WTC11 (cell line): ENCODE measurements around the gene MTX1. TPM values are rescaled to one million over a fixed set of nuclear protein-coding genes. Genes with fewer than 3 reads are reported as not detected.
A peak's percentile ranks its signal among the peaks of the same experiment; 100 is the strongest.
"Not testable (repeated sequence)": the region's sequence is repeated elsewhere in the genome, so short reads cannot be mapped to it uniquely, and the experiment has no call there.

Experiments used
- ATAC-seq: fragments of 200-7000 bp; cut with Tn5 transposase; 2 replicates; pipeline ENCODE4 v1.10.0; 2021; ENCODE audit warnings: mild to moderate bottlenecking, moderate library complexity
- CTCF ChIA-PET: fragments of 300-600 bp; sonication (Branson Sonifier 250); formaldehyde crosslinking; loops from one replicate; lab custom pipeline; 2021; ENCODE audit warnings: antibody characterized with exemption; lab: Charles Lee
- POLR2A ChIA-PET: fragments of 350-600 bp; sonication (Branson Sonifier 250); formaldehyde crosslinking; loops from one replicate; lab custom pipeline; 2021; ENCODE audit warnings: antibody characterized with exemption; lab: Charles Lee
- DNase-seq: peaks from one replicate; pipeline ENCODE4 v3.0.0; 2021; ENCODE audit warnings: low spot score
- H3K27ac Mint-ChIP-seq: 2 replicates; pipeline ENCODE4 v1.8.0; 2021; ENCODE audit warnings: mixed read lengths
- H3K27me3 Mint-ChIP-seq: 2 replicates; pipeline ENCODE4 v1.8.0; 2021; ENCODE audit warnings: low read depth, mild to moderate bottlenecking, moderate library complexity, mixed read lengths
- H3K36me3 Mint-ChIP-seq: 2 replicates; pipeline ENCODE4 v1.8.0; 2021; ENCODE audit warnings: mixed read lengths
- H3K4me1 Mint-ChIP-seq: 2 replicates; pipeline ENCODE4 v1.8.0; 2022; ENCODE audit warnings: mixed read lengths
- H3K4me3 Mint-ChIP-seq: 2 replicates; pipeline ENCODE4 v1.8.0; 2021; ENCODE audit warnings: mild to moderate bottlenecking, moderate library complexity, mixed read lengths
- H3K9me3 Mint-ChIP-seq: 2 replicates; pipeline ENCODE4 v1.8.0; 2021; ENCODE audit warnings: mixed read lengths
- ERG ChIP-seq: fragments of 250-450 bp; sonication (Bioruptor Pico); IDR thresholded peaks from 2 replicates; pipeline ENCODE4 v1.8.0; 2021; ENCODE audit warnings: mild to moderate bottlenecking
- IRF2 ChIP-seq: sonication (generic); formaldehyde crosslinking; IDR thresholded peaks from 2 replicates; pipeline ENCODE4 v1.8.0; 2022; ENCODE audit warnings: low read depth, missing genetic modification reagents, borderline replicate concordance
- JUN ChIP-seq: sonication (generic); formaldehyde crosslinking; IDR thresholded peaks from 2 replicates; pipeline ENCODE4 v1.8.0; 2023; ENCODE audit warnings: mild to moderate bottlenecking, missing genetic modification reagents
- MXD4 ChIP-seq: fragments of 250-450 bp; sonication (Bioruptor Pico); IDR thresholded peaks from 2 replicates; pipeline ENCODE4 v1.8.0; 2021; ENCODE audit warnings: mild to moderate bottlenecking, moderate library complexity, borderline replicate concordance
- TCF7 ChIP-seq: sonication (generic); formaldehyde crosslinking; IDR thresholded peaks from 2 replicates; pipeline ENCODE4 v1.8.0; 2022; ENCODE audit warnings: mild to moderate bottlenecking, low read depth, missing genetic modification reagents, moderate library complexity
- TP53 ChIP-seq: sonication (generic); formaldehyde crosslinking; IDR thresholded peaks from 2 replicates; pipeline ENCODE4 v1.8.1; 2023; ENCODE audit warnings: mild to moderate bottlenecking, missing genetic modification reagents
- USF1 ChIP-seq: sonication (generic); formaldehyde crosslinking; IDR thresholded peaks from 2 replicates; pipeline ENCODE4 v1.8.0; 2022; ENCODE audit warnings: mild to moderate bottlenecking, missing genetic modification reagents
- ZBTB21 ChIP-seq: sonication (generic); formaldehyde crosslinking; IDR thresholded peaks from 2 replicates; pipeline ENCODE4 v1.8.1; 2023; ENCODE audit warnings: mild to moderate bottlenecking, missing genetic modification reagents, borderline replicate concordance
- ZMAT4 ChIP-seq: fragments of 250-450 bp; sonication (Bioruptor Pico); IDR thresholded peaks from 2 replicates; pipeline ENCODE4 v1.9.0; 2021; ENCODE audit warnings: mild to moderate bottlenecking
- ZNF396 ChIP-seq: fragments of 250-450 bp; sonication (Bioruptor Pico); IDR thresholded peaks from 2 replicates; pipeline ENCODE4 v1.8.0; 2021; ENCODE audit warnings: mild to moderate bottlenecking, moderate library complexity, borderline replicate concordance
- ZNF671 ChIP-seq: fragments of 250-450 bp; sonication (Bioruptor Pico); IDR thresholded peaks from 2 replicates; pipeline ENCODE4 v1.8.0; 2021; ENCODE audit warnings: mild to moderate bottlenecking
- total RNA-seq: library from RNA; stranded (reverse); gene quantifications from 3 replicates; pipeline ENCODE4 v1.2.3, GENCODE V29; 2021
- TF ChIP-seq, protein P1 (sequence below): sonication (generic); formaldehyde crosslinking; IDR thresholded peaks from 2 replicates; pipeline ENCODE4 v1.8.0; 2023; ENCODE audit warnings: missing genetic modification reagents, mild to moderate bottlenecking, borderline replicate concordance
- TF ChIP-seq, protein P2 (sequence below): fragments of 250-450 bp; sonication (Bioruptor Pico); IDR thresholded peaks from 2 replicates; pipeline ENCODE4 v1.9.0; 2021; ENCODE audit warnings: mild to moderate bottlenecking, borderline replicate concordance
- TF ChIP-seq, protein P3 (sequence below): sonication (generic); formaldehyde crosslinking; IDR thresholded peaks from 2 replicates; pipeline ENCODE4 v1.8.1; 2023; ENCODE audit warnings: mild to moderate bottlenecking, moderate library complexity, missing genetic modification reagents

The MTX1 gene
- total RNA-seq, 1 experiment from 2014 or later = 62.8 TPM

DNA sequence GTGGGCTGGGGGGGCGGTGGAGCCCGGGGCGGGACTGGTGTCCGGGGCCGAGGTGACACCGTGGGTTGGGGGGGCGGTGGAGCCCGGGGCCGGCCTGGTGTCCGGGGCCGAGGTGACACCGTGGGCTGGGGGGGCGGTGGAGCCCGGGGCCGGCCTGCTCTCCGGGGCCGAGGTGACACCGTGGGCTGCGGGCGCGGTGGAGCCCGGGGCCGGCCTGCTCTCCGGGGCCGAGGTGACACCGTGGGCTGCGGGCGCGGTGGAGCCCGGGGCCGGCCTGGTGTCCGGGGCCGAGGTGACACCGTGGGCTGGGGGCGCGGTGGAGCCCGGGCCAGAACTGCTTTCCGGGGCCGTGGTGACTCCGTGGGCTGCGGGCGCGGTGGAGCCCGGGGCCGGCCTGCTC, 18.6 kb upstream of the MTX1 start:
- H3K27me3 Mint-ChIP-seq, H3K9me3 Mint-ChIP-seq, H3K27ac Mint-ChIP-seq, H3K4me3 Mint-ChIP-seq, H3K36me3 Mint-ChIP-seq, CTCF ChIA-PET, POLR2A ChIA-PET, ATAC-seq, DNase-seq: not testable (repeated sequence)
- H3K4me1 Mint-ChIP-seq = peaks cover 42% of the 10 kb centered on the region

GRCh38 chr1:155191904-155192303, 16.6 kb upstream of the MTX1 start:
- 0 out of 2 replicates have a peak overlapping the region, but pooled peaks have one; percentile 6 for H3K4me3 Mint-ChIP-seq
- ATAC-seq = no peak
- peaks cover 32% of the 10 kb centered on the region for H3K4me1 Mint-ChIP-seq
- peaks cover 4% of the 10 kb centered on the region; the same call in 1 of the 2 replicates for H3K27me3 Mint-ChIP-seq
- POLR2A ChIA-PET = interaction anchor here (3.1 kb wide), 1 partner anchor 12 kb away, joined by 12 read pairs; no protein-coding TSS in a partner anchor
- H3K9me3 Mint-ChIP-seq = no peaks in the 10 kb centered on the region
- TF ChIP-seq IRF2 = no peak
- TF ChIP-seq, protein P1, sequence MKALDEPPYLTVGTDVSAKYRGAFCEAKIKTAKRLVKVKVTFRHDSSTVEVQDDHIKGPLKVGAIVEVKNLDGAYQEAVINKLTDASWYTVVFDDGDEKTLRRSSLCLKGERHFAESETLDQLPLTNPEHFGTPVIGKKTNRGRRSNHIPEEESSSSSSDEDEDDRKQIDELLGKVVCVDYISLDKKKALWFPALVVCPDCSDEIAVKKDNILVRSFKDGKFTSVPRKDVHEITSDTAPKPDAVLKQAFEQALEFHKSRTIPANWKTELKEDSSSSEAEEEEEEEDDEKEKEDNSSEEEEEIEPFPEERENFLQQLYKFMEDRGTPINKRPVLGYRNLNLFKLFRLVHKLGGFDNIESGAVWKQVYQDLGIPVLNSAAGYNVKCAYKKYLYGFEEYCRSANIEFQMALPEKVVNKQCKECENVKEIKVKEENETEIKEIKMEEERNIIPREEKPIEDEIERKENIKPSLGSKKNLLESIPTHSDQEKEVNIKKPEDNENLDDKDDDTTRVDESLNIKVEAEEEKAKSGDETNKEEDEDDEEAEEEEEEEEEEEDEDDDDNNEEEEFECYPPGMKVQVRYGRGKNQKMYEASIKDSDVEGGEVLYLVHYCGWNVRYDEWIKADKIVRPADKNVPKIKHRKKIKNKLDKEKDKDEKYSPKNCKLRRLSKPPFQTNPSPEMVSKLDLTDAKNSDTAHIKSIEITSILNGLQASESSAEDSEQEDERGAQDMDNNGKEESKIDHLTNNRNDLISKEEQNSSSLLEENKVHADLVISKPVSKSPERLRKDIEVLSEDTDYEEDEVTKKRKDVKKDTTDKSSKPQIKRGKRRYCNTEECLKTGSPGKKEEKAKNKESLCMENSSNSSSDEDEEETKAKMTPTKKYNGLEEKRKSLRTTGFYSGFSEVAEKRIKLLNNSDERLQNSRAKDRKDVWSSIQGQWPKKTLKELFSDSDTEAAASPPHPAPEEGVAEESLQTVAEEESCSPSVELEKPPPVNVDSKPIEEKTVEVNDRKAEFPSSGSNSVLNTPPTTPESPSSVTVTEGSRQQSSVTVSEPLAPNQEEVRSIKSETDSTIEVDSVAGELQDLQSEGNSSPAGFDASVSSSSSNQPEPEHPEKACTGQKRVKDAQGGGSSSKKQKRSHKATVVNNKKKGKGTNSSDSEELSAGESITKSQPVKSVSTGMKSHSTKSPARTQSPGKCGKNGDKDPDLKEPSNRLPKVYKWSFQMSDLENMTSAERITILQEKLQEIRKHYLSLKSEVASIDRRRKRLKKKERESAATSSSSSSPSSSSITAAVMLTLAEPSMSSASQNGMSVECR = no peak
- no peak for TF ChIP-seq ZNF396 (CRISPR knock-in tag)
- TF ChIP-seq MXD4 (CRISPR knock-in tag) = no peak
- no peak for TF ChIP-seq ZBTB21 (CRISPR knock-in tag)
- no peak for TF ChIP-seq ERG (CRISPR knock-in tag)
- no peak for TF ChIP-seq USF1 (CRISPR knock-in tag)
- TF ChIP-seq, all 79 proteins: peak for 0
- H3K27ac Mint-ChIP-seq = no peak overlapping the region
- CTCF ChIA-PET = interaction anchor here (0.7 to 4.6 kb wide), 9 partner anchors 14 to 141 kb away, joined by 3 to 232 read pairs (median 26); partner anchors contain the start of genes ADAM15, EFNA3, KRTCAP2 and MTX1
- no peak for DNase-seq
- H3K36me3 Mint-ChIP-seq = peaks cover 7% of the 10 kb centered on the region

DNA sequence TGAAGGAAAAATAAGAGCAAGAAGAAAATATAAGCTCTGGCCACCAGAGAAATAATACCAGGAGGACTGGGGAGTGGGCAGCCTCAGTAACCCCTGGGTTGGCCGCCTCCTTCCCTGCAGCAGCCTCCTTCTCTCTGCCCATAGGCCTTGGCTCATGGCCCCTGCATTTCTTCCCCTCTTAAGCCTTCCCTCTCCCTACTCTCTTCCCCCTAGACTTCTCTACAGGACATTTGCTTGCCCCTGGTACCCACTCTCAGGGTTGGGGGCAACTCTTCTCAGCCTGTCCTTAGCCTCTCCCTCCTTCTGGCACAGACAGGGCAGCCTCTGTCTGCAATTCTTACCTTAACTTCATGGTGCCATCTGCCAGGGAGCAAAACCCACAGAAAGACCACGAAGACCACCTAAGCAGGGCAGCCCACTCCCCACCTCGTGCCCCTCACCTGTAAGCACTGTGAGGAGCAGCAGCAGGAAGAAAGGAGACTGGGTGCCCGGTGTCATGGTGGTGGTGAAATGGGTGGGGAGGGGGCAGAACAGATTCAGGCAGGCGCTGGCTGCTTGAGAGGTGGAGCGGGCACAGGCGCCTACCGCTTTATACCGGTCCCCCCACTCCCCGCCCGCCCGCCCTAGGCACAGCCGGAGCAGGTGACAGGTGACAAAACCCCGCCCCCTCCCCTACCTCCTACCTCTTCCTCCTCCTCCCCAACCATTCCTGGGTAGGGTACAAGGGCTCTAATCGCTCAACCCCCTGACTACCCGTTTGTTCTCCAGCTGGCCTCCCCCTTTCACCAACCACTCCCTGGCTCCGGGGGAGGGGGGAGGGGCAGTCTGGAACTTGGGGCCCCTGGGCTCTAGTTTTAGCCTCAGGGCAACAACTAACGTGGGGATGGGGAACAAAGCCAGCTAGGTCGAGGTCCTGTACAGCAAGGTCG, 15.9 kb upstream of the MTX1 start:
- peaks cover 12% of the 10 kb centered on the region for H3K36me3 Mint-ChIP-seq
- DNase-seq = peak; percentile 66
- peak overlapping the region; percentile 31; the same call in 1 of the 2 replicates for H3K27ac Mint-ChIP-seq
- H3K9me3 Mint-ChIP-seq = no peaks in the 10 kb centered on the region
- POLR2A ChIA-PET = interaction anchor here (0.5 to 3.7 kb wide), 8 partner anchors 11 to 1027 kb away, joined by 3 to 83 read pairs (median 6); partner anchors contain the start of genes CLK2, KRTCAP2, THBS3 and TRIM46
- peaks cover 33% of the 10 kb centered on the region for H3K4me1 Mint-ChIP-seq
- CTCF ChIA-PET = interaction anchor here (0.5 to 4.6 kb wide), 40 partner anchors 8 to 448 kb away, joined by 3 to 232 read pairs (median 5); partner anchors contain the start of genes ADAM15, CLK2, EFNA3 and ENTREP3
- ATAC-seq = peak; percentile 1
- peaks cover 4% of the 10 kb centered on the region; the same call in 1 of the 2 replicates for H3K27me3 Mint-ChIP-seq
- peak overlapping the region; percentile 99 for H3K4me3 Mint-ChIP-seq
- no peak for TF ChIP-seq ZMAT4 (CRISPR knock-in tag)
- TF ChIP-seq, protein P2, sequence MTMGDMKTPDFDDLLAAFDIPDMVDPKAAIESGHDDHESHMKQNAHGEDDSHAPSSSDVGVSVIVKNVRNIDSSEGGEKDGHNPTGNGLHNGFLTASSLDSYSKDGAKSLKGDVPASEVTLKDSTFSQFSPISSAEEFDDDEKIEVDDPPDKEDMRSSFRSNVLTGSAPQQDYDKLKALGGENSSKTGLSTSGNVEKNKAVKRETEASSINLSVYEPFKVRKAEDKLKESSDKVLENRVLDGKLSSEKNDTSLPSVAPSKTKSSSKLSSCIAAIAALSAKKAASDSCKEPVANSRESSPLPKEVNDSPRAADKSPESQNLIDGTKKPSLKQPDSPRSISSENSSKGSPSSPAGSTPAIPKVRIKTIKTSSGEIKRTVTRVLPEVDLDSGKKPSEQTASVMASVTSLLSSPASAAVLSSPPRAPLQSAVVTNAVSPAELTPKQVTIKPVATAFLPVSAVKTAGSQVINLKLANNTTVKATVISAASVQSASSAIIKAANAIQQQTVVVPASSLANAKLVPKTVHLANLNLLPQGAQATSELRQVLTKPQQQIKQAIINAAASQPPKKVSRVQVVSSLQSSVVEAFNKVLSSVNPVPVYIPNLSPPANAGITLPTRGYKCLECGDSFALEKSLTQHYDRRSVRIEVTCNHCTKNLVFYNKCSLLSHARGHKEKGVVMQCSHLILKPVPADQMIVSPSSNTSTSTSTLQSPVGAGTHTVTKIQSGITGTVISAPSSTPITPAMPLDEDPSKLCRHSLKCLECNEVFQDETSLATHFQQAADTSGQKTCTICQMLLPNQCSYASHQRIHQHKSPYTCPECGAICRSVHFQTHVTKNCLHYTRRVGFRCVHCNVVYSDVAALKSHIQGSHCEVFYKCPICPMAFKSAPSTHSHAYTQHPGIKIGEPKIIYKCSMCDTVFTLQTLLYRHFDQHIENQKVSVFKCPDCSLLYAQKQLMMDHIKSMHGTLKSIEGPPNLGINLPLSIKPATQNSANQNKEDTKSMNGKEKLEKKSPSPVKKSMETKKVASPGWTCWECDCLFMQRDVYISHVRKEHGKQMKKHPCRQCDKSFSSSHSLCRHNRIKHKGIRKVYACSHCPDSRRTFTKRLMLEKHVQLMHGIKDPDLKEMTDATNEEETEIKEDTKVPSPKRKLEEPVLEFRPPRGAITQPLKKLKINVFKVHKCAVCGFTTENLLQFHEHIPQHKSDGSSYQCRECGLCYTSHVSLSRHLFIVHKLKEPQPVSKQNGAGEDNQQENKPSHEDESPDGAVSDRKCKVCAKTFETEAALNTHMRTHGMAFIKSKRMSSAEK (CRISPR knock-in tag) = no peak
- TF ChIP-seq, protein P3, sequence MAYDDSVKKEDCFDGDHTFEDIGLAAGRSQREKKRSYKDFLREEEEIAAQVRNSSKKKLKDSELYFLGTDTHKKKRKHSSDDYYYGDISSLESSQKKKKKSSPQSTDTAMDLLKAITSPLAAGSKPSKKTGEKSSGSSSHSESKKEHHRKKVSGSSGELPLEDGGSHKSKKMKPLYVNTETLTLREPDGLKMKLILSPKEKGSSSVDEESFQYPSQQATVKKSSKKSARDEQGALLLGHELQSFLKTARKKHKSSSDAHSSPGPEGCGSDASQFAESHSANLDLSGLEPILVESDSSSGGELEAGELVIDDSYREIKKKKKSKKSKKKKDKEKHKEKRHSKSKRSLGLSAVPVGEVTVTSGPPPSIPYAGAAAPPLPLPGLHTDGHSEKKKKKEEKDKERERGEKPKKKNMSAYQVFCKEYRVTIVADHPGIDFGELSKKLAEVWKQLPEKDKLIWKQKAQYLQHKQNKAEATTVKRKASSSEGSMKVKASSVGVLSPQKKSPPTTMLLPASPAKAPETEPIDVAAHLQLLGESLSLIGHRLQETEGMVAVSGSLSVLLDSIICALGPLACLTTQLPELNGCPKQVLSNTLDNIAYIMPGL (CRISPR knock-in tag) = no peak
- no peak for TF ChIP-seq ZNF671 (CRISPR knock-in tag)
- no peak for TF ChIP-seq JUN
- no peak for TF ChIP-seq TP53 (CRISPR knock-in tag)
- TF ChIP-seq TCF7 (CRISPR knock-in tag) = no peak
